Adrenal gland (tissue), 5 donors: ENCODE data around the gene THADA.

Experiments
- POLR2A ChIP-seq, 2 donors: fragments of 450-650 bp; IDR thresholded peaks; one replicate each; pipeline ENCODE4 v1.6.1; 2017; ENCODE audit warnings: antibody characterized with exemption in 2 of 2, mild to moderate bottlenecking in 2 of 2, moderate library complexity in 1 of 2
- TF ChIP-seq, protein P1 (sequence below), 6 experiments: fragments of 450-650 bp in 4 of 6; fragments of 200-600 bp in 2 of 6; sonication (generic) in 1 of 6; IDR thresholded peaks; 1 replicate in 5 of 6; 2 replicates in 1 of 6; pipeline versions ENCODE4 v1.5.1 to v1.8.0; 2016 to 2021; ENCODE audit warnings: antibody characterized with exemption in 6 of 6, mild to moderate bottlenecking in 2 of 6, moderate library complexity in 1 of 6
- donor health status: DM: no; HTN: no; CAD: no.

DNA sequence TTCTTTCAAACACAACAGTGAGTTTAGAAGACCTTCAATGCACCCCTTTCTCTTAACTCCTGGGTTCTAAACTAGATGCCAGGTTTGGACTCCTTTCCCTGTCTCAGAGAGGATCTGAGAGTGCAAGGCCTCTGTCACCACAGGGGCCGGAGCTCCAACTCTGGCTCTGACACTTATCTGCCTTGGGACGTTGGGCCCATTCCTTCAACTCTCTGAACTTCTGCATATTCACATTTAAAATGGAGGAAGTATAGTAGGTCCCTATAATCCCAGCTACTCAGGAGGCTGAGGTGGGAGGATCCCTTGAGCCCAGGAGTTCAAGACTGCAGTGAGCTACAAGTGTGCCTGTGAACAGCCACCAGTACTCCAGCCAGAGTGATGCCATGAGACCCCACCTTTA is 325.4 kb downstream of the THADA start:
- TF ChIP-seq, protein P1, sequence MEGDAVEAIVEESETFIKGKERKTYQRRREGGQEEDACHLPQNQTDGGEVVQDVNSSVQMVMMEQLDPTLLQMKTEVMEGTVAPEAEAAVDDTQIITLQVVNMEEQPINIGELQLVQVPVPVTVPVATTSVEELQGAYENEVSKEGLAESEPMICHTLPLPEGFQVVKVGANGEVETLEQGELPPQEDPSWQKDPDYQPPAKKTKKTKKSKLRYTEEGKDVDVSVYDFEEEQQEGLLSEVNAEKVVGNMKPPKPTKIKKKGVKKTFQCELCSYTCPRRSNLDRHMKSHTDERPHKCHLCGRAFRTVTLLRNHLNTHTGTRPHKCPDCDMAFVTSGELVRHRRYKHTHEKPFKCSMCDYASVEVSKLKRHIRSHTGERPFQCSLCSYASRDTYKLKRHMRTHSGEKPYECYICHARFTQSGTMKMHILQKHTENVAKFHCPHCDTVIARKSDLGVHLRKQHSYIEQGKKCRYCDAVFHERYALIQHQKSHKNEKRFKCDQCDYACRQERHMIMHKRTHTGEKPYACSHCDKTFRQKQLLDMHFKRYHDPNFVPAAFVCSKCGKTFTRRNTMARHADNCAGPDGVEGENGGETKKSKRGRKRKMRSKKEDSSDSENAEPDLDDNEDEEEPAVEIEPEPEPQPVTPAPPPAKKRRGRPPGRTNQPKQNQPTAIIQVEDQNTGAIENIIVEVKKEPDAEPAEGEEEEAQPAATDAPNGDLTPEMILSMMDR (IDR thresholded peaks at IDR 0.05) = no peak
- no peak for TF ChIP-seq POLR2A (IDR thresholded peaks at IDR 0.05)
